Endothelial cell of umbilical vein (primary cell): Measurements from ENCODE around the gene SPAG16.

Experiments used
- CTCF ChIP-seq, 2 donors: IDR thresholded peaks; 1 replicate in 1 of 2; 2 replicates in 1 of 2; pipeline ENCODE4 v1.5.1; 2011; ENCODE audit warnings: low read length in 2 of 2, mild to moderate bottlenecking in 2 of 2, moderate library complexity in 2 of 2, control low read depth in 1 of 2, inconsistent platforms in 1 of 2, low read depth in 1 of 2; ENCODE audit not compliant: insufficient read depth in 1 of 2; ENCODE audit errors: extremely low read depth in 1 of 2
- MAX ChIP-seq: IDR thresholded peaks from 2 replicates; pipeline ENCODE4 v1.6.1; 2011; ENCODE audit not compliant: insufficient read depth, insufficient read length
- POLR2A ChIP-seq: IDR thresholded peaks from 2 replicates; pipeline ENCODE4 v1.6.1; 2012; ENCODE audit warnings: low read depth, mild to moderate bottlenecking, control low read depth, low read length
- POLR2AphosphoS5 ChIP-seq: IDR thresholded peaks from 2 replicates; pipeline ENCODE4 v1.6.1; 2012; ENCODE audit warnings: low read depth, mild to moderate bottlenecking, control low read depth, low read length, moderate library complexity; ENCODE audit not compliant: insufficient read depth

GRCh38 chr2:214286011-214286410 lies 1001.7 kb downstream of the SPAG16 start:
- TF ChIP-seq POLR2A (no peak), CTCF (IDR thresholded peaks at IDR 0.05; ENCODE audit: extremely low read depth in 1 of 2, insufficient read depth in 1 of 2, low read depth in 1 of 2, low read length in 2 of 2) (no peak), POLR2AphosphoS5 (no peak), MAX (no peak)
